Measurements from ENCODE around the gene PRM1.

DNA sequence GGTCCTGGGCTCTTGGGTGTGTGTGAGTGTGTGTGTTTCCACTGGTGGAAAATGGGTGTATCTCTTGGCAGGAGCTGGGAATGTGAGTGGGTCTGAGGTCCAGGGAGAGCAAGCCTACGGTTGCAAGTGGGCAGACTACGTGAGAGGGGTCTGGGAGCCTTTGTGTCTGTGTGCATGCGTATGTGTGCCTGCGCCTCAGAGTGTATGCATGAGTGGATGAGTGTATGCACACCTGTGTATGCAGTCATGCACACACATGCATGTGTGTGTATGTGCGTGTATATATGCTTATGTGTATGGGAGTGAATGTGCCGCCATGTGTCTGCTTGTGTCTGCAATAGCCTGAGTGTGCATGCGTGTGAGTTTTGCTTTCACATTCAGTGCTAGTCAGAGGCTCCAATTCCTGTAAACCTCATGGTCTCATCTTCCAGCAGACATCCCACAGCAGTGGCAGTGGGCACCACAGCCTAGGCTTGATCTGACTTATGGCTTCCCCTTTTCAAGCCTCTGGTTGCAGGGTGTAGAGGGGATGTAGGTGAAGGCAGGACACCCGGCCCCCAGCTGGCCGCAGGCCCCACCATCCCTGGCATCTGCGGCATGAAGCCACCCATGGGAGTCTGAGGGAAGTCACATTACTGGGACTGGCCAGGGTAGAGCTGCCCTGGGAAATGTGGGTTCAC is 44.4 kb upstream of the PRM1 start:
- TF ChIP-seq USF2 (CRISPR knock-in tag; IDR thresholded peaks at IDR 0.05) (no peak), TEAD4 (CRISPR knock-in tag; IDR thresholded peaks at IDR 0.05) (no peak), GABPB1 (CRISPR knock-in tag; IDR thresholded peaks at IDR 0.05) (no peak), CREB1 (CRISPR knock-in tag; IDR thresholded peaks at IDR 0.05) (no peak), JUN (CRISPR knock-in tag; IDR thresholded peaks at IDR 0.05) (no peak), PRRX2 (CRISPR knock-in tag; IDR thresholded peaks at IDR 0.05) (no peak), ZBTB21 (CRISPR knock-in tag; IDR thresholded peaks at IDR 0.05; ENCODE audit: borderline replicate concordance) (no peak), KAT7 (CRISPR knock-in tag; IDR thresholded peaks at IDR 0.05; ENCODE audit: borderline replicate concordance) (no peak), FOXP1 (CRISPR knock-in tag; IDR thresholded peaks at IDR 0.05; ENCODE audit: borderline replicate concordance) (no peak), ZNF416 (CRISPR knock-in tag; IDR thresholded peaks at IDR 0.05) (no peak), ZNF138 (CRISPR knock-in tag; conservative IDR thresholded peaks at IDR 0.05) (no peak)
- TF ChIP-seq, protein P1, sequence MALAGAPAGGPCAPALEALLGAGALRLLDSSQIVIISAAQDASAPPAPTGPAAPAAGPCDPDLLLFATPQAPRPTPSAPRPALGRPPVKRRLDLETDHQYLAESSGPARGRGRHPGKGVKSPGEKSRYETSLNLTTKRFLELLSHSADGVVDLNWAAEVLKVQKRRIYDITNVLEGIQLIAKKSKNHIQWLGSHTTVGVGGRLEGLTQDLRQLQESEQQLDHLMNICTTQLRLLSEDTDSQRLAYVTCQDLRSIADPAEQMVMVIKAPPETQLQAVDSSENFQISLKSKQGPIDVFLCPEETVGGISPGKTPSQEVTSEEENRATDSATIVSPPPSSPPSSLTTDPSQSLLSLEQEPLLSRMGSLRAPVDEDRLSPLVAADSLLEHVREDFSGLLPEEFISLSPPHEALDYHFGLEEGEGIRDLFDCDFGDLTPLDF (CRISPR knock-in tag; IDR thresholded peaks at IDR 0.05), result no peak
- TF ChIP-seq, protein P2, sequence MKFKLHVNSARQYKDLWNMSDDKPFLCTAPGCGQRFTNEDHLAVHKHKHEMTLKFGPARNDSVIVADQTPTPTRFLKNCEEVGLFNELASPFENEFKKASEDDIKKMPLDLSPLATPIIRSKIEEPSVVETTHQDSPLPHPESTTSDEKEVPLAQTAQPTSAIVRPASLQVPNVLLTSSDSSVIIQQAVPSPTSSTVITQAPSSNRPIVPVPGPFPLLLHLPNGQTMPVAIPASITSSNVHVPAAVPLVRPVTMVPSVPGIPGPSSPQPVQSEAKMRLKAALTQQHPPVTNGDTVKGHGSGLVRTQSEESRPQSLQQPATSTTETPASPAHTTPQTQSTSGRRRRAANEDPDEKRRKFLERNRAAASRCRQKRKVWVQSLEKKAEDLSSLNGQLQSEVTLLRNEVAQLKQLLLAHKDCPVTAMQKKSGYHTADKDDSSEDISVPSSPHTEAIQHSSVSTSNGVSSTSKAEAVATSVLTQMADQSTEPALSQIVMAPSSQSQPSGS (CRISPR knock-in tag; IDR thresholded peaks at IDR 0.05; ENCODE audit: borderline replicate concordance, low read depth), result no peak
- TF ChIP-seq, protein P3, sequence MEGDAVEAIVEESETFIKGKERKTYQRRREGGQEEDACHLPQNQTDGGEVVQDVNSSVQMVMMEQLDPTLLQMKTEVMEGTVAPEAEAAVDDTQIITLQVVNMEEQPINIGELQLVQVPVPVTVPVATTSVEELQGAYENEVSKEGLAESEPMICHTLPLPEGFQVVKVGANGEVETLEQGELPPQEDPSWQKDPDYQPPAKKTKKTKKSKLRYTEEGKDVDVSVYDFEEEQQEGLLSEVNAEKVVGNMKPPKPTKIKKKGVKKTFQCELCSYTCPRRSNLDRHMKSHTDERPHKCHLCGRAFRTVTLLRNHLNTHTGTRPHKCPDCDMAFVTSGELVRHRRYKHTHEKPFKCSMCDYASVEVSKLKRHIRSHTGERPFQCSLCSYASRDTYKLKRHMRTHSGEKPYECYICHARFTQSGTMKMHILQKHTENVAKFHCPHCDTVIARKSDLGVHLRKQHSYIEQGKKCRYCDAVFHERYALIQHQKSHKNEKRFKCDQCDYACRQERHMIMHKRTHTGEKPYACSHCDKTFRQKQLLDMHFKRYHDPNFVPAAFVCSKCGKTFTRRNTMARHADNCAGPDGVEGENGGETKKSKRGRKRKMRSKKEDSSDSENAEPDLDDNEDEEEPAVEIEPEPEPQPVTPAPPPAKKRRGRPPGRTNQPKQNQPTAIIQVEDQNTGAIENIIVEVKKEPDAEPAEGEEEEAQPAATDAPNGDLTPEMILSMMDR (IDR thresholded peaks at IDR 0.05), result no peak

Measured in WTC11 (cell line).